Dedifferentiated amniotic fluid mesenchymal stem cell (primary cell): ENCODE data around the gene CHIC2.
"Not testable (repeated sequence)": the region's sequence is repeated elsewhere in the genome, so short reads cannot be mapped to it uniquely, and the experiment has no call there.

Source experiments
- DNase-seq: peaks from one replicate; pipeline ENCODE4 v3.0.0-alpha.2; 2016; ENCODE audit errors: extremely low spot score

CHIC2 gene

DNA sequence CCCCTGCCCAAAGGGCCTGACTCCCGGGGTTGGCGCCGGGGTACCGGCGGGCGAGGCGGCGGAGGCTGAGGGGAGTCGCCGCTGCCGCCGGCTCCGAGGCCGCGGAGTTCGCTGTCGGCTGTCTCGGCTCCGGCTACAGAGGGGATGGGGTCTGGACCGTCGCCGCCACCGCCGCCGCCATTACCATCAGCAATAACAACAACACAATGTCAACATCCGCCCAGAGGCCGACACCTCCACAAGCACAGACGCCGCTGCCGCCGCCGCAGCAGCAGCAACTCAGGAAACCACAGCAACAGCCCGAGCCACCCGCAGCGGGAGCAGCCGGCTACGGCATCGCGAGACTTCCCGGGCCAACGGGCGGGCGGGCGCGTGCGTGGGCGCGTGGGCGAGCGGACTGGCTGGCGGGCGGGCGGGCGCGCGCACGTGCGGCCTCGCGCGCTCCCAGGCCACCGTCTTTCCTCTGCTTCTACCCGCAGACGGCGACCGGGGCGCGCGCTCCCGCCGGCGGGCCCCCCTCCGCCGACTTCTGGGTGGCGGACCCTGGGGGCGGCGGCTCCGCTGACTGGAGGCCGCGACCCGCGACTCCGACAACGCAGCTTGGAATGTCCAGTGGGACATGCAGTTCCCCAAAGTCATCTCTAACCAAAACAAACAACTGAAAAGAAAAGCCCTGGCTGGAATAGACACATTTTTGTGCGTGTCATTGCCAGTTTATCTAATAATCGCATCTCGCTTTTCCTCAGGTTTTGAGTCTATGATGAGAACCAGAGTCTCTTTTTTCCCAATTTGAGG is at the start of gene CHIC2:
Gene CHIC2, minus strand, starts transcription at position 289 of the 795 bp plus-strand sequence. CDS start 305 bp downstream, outside the sequence.
- DNase-seq, result peak; percentile 93

DNA sequence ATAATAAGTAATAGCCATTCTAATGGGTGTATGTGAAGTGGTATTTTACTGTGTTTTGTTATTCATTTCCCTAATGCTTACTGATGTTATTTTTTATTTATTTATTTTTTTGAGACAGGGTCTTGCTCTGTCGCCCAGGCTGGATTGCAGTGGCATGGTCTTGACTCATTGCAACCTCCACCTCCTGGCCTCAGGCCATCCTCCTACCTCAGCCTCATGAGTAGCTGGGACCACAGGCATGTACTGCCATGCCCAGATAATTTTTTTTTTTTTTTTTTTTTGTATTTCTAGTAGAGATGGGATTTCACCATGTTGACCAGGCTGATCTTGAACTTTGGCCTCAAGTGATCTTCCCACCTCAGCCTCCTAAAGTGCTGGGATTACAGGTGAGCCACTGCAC is 48.8 kb upstream of the CHIC2 start:
- DNase-seq, result not testable (repeated sequence)

DNA sequence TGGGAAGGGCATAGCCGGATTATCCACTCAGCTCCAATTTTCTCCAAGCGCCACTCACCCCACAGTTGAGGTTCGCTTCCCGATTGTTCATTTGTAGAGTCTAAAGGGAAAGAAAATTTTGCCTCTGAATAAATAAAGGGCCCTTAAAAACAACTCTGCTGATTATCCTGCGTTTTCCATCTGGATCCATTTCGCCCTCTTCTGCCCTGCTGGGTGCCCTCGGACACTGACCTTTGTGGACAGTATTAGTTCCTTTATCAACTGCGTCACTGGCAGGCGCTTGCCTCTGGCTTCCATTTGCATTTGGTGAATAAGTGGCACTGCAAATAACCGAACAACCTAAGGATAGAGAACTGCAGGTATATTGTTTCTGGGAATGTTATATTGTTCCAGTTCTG is 45.6 kb upstream of the CHIC2 start:
- no peak for DNase-seq

DNA sequence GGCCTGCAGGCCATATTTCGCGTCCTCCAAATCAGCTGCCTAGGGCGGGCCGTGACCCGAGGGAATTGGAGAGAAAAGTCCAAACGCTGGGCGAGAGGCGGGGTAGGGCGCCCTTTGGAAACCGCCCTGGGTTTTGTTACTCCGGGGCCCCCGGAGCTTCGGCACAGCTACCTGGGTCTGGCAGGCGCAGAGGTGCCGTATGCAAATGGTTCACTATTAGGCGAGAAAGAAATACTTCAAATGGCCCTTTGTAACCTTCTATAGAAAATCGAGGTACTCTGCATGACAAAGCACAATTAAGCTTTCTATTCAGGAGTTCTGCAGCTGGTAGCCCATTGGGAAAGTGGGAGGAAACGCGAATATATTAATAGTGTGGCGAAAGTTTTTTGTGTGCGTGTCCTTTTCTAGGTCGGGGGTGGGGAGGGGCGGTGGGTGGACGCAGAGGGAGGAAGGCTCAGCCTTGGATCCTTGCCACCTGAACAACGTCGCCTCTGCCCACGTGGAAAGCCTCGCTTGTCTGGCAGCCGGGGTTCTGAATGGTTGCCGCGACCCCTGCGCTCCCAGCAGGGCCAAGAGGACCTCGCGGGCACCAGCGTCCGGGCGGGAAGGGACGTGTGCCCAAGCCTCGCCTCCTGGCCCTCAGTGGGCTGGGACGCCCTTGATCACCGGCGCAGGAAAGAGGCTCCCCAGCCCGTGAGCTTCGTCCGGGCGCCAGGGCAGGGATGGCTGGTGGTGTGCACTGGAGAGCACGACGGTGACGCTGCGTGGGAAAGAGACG is 45.0 kb upstream of the CHIC2 start:
- no peak for DNase-seq

DNA sequence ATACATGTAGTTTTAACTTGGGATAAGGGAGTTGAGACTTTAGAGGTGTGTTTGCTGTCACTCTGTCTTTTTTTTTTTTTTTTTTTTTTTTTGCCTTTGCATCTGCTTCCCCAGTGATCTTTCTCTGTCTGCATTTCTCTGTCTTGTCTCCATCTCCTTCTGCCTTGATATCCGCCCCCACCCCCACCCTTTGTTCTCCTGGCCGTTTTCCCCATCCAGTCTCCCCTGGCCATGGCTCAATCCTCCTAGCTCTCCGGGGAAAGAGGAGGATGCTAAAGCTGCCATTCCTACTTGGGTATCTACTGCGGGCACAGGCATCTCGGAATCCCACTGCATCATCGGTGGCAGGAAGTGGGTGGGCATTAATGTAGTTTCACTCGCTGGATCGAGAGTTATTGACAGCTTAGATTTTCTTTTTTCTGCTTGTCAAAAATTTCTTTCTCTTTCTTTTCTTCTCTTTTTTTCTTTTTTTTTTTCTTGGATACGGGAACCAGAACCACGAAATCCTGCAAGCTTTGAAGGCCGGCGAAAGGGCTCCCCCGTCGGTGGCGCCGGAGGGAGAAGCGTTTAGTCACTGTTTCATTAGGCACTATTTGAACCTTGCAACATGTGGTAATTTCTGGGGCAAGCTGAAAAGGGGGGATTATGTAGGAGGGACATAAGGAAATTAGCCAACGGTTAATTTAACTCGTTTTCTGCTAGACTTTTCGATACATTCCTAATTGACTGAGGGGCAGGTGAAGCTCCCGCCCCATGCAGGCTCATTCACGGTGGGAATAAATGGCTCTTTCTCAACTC is 43.7 kb upstream of the CHIC2 start:
- DNase-seq, result no peak

DNA sequence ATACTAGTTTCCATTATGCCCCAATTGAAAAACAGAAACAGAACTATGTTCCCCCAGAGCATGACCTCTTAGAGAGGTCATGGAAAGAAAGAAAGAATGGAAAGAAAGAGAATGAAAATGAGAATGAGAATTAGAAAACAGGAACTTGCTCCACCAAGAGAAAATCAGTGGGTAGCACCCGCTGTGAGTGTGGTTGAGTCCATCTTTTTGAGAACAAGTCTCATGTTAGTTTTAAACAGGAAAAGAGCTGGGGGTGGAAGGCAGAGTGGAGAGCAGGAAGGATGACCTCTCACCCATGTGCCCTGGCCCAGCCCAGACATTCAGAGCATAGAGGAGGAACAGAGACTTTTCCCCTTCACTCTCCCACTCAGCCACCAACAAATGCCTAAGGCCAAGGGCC is 40.5 kb upstream of the CHIC2 start:
- DNase-seq, result no peak

DNA sequence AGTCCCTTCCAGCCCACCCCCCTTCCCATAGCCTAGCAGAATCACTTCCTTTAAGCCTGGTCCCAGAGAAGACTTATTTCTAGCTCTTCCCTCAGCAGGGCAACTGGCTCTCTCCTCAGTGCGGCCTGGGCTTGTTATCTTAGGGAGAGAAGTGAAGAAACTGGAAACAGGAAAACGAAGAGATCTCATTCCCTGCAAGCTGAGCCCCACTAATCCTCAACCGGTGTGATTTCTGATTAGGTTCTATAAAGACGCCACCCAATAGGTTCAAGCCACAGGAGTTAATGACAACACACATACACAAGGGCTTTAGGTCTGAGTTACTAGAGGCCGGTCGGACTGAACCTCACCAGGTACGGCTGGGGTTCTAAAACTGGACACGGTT is 38.8 kb upstream of the CHIC2 start:
- DNase-seq, result no peak

DNA sequence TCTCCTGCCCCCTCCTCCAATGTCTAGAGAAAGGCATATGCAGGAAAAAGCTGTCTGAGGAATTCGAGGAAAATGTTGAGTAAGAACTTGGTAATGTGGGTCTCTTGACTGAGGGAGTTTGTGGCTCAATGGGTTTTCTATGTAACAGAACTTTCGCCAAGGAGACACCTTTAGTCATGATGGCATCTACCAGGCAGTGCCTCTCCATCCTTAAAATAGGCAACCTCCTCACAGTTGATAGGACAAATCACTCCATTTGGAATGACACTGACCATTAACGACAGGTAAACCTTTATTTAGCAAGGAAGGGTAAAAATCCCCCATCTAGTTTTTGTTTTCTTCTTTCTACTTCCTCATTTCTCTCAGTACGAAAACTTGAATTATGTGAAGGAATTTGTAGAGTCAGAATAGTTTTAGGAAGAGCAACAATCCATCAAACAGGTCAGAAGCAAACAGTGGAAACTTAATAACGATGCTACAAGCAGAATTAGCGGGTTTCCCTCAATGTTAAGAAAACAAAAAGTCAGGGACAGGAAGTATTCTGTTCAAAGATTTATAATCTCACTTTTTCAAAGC is 38.2 kb upstream of the CHIC2 start:
- no peak for DNase-seq

DNA sequence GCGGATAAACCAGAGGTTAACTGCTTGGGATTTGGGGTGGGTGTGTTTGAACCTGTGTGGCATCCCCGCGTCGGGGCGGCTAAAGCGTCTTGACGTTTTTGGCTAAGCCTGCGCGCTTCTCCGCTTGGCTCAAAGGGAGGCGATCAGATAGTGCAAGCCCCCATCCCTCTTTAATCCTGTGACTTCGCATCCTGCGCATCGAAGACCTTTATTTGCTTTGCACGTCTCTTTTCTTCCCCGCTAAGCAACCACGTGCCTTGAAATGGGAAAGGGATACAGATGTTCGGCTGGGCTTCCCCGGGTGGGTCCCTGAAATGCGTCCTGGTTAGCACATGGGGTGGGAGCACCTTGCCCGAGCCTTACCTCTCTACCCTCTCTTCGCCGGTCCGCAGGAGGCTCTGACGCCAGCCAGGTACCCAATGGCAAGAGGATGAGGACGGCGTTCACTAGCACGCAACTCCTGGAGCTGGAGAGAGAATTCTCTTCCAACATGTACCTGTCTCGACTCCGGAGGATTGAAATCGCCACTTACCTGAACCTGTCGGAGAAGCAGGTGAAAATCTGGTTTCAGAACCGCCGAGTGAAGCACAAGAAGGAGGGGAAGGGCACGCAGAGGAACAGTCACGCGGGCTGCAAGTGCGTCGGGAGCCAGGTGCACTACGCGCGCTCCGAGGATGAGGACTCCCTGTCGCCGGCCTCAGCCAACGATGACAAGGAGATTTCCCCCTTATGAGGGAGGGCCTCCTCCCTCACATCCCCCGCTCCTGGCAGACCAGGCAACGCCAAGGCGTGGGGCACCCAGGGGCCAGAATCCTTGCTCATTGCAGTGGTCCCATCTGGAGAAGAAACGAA is 37.0 kb upstream of the CHIC2 start:
- DNase-seq, result no peak

DNA sequence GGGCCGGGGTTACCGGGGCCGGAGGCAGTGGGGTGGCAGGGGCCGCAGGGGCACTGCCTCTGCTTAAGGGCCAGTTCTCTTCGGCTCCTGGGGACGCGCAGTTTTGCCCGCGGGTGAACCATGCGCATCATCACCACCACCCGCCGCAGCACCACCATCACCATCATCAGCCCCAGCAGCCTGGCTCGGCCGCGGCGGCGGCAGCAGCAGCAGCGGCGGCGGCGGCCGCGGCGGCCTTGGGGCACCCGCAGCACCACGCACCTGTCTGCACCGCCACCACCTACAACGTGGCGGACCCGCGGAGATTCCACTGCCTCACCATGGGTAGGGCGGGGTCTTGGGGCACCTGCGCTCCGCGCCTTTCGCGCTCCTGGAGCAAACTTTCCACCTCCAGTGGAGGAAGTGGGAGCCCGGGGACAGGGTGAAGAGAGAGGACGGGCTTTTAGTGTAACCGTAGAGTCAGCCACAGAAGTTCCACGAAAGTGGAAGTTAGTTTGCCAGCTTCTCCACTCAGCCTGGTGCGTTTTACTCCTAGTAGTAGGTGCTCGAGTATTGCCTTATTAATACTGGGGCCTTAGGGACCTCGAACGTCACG is 36.3 kb upstream of the CHIC2 start:
- DNase-seq, result no peak

DNA sequence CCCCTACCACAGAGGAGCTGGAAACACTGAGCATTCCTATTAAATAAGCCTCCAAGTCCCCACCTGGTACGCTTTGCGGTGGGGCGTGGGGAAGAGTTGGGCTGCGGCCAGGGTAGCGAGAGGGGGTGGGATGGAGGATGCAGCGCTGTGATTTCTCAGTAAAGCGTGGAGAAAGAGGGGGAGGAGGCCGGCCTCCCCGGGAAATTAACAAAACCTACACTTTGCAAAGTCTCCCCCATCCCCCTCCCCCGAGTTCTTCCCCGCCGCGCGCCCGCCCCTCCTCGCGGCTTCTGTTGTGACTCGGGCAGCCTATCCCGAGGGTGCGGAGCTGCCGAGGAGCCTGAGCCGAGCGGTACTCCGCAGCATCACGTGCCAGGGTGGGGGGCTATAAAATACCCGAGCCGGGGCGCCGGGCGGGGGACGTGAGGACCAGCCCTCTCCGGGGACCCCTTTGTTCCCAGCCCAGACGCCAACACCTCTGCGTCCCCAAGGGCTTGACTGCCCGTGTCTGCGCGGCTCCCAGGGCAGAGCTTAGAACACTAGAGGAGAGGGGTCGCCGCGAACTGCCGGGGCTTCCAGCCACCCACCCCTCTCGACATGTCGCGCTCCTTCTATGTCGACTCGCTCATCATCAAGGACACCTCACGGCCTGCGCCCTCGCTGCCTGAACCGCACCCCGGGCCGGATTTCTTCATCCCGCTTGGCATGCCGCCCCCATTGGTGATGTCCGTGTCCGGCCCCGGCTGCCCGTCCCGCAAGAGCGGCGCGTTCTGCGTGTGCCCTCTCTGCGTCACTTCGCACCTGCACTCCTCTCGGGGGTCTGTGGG is 35.6 kb upstream of the CHIC2 start, which contains the start of gene GSX2:
Gene GSX2, plus strand, starts transcription at position 416 of the 827 bp plus-strand sequence. Its CDS starts 182 bp downstream, at position 598.
- no peak for DNase-seq

DNA sequence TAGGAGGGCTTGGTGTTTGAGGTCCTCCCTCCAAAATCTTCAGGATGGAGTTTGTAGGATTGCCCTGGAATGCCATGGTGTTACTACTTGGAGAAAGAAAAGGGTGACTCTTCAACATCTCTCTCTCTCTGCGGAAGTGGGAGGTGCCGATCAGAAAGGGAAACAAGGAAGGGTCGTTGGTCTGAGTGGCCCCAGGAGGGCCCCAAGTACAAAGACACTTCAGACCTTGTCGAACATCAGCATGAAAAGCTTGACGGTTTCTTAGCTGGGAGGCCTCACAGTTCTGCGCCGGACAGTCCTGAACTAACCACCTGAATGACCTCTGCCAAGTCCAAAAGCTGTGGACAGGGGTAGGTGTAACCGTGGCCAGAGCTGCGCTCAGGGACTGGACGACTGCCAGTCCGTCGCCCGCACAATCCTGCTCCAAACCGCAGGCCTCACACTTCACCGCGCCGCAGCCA is 34.9 kb upstream of the CHIC2 start:
- no peak for DNase-seq

DNA sequence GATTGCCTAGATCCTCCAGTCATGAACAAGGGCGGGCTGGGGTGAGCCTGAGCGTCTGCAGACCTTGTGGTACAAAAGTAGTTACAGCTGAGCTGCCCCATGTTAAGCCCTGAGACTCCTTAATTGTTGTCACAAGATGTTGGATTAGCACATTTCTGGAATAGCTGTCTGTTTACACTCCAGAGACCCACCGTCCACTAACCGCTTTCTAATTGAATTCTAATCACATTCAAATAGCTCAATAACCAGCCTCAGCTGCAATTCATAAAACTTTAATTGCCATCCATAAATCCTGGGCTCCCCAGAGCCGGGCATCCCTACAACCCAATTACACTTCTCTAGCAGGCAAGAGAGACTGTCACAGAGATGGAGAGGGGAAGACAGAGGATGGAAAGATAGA is 34.0 kb upstream of the CHIC2 start:
- no peak for DNase-seq

DNA sequence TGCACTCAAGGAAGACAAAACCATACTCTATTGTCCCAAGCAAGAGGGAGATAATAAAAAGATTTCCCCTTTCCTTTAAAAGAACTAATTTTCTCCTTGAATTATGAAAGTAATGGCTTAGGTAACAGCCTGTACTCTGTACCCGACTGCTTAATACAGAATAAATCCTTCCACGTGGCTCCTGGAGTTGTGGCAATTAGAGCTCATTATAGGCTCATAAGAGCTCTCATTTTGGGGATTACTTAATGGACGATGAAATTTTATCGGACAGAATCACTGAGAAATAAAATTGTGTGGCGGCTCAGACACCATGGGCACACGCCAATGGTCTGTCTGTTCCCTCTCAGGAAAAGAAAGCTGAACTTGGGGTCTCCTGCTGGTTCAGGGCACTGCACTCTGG is 32.7 kb upstream of the CHIC2 start:
- DNase-seq, result no peak

DNA sequence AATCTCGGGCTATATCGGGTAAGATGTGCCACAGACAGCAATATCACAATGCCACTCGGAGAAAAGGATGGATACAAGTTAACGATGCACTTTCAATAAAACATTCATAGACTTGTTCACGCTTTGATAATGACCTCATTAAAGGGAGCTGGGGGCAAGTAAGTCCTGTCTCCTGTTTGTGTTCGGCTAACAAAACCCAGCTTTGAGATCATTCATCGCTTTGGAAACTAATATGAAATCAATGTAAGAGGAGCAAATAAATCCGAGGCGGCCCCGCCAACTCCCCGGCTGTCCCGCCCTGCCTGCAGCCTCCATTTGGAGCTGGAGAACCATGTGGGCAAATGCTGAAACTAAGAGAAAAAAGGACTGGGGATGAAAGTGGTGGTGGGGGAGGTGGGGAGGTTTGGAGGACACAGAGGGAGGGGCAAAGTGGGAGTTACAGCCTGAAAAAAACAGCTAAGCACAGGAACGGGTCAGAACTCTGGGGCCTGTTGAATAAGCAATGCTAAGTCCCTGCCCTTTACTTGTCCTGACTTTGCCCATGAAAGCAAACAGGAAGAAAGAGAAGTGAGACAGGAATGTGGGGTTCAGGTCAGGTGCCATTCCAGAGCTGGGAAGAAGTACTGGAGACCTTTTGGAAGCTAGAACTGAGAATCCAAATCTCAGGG is 32.0 kb upstream of the CHIC2 start:
- no peak for DNase-seq

DNA sequence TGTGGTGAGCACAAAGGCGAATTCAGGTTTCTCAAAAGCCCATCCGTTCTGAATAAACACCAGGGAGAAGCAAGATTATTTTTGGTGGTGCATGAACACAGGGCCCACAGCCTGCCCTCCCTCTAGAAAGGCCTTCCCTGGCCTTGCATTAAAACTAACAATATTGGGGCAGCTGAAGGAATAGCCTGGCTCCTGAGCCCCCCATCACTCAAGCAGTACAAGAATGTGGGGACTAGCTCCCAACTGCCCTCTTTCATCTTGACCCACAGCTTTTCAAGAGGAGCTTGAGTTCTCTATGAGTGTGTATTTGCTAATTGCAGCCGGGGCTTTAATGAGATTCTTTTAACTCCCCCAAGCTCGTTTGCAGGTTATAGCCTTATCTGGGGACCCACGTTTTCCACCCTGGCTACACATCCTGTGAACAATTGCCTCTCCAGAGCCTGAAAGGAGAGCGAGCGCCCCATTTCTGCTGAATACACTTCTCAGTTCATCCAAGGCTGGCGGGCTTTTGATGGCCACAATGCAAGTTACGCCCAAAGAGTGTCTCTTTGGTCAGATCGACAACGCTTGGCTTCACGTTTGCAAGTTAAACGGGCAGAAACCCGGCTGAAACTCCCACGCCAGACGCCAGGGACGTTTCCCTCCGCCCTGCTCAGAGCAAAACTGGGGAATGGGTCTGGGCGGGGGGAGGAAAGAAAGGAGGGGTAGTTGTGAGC is 30.9 kb upstream of the CHIC2 start:
- DNase-seq, result no peak

DNA sequence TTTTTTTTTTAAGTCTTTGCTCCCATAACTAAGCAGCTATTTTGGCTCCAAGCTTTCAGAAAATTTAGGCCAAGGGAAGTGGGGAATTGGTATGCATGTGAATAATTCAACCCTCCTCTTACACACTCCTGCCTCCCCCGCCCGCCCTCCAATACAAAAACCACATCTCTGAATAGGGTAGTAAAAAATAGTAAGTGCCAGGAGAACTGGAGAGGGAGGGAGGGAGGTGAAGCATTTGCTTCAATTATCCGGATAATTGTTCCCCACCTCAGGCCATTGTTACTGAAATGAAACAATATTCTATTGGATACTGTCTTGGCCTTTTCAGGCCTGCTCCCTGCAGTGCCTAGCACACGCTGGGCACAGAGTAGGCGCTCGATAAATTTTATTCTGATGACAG is 30.0 kb upstream of the CHIC2 start:
- no peak for DNase-seq
